GM10248 (cell line): Measurements from ENCODE around the gene HNRNPUL1.

ENCODE experiments used
- CTCF ChIA-PET: fragments of 300-600 bp; sonication (Branson Sonifier 250); formaldehyde crosslinking; extraction: SDS; loops from one replicate; lab custom pipeline; 2021; ENCODE audit warnings: antibody characterized with exemption; lab: Yijun Ruan, JAX
- POLR2A ChIA-PET: fragments of 350-650 bp; sonication (Branson Sonifier 250); formaldehyde crosslinking; extraction: SDS; loops from one replicate; lab custom pipeline; 2020; ENCODE audit warnings: antibody characterized with exemption; lab: Yijun Ruan, JAX
- DNase-seq: peaks from one replicate; pipeline ENCODE4 v3.0.0; 2012; ENCODE audit errors: extremely low spot score
- CTCF ChIP-seq: IDR thresholded peaks from 2 replicates; pipeline ENCODE4 v1.5.1; 2012; ENCODE audit warnings: mild to moderate bottlenecking, low read depth; ENCODE audit errors: extremely low read depth, missing control alignments, control extremely low read depth

Gene HNRNPUL1

GRCh38 chr19:41330481-41330880 lies 66.3 kb downstream of the HNRNPUL1 start:
- CTCF ChIA-PET = no interaction called here
- no peak for DNase-seq
- no peak for TF ChIP-seq CTCF
- POLR2A ChIA-PET = no interaction called here

- DNase-seq = no peak
- no peak for TF ChIP-seq CTCF
- CTCF ChIA-PET = interaction anchor here (4.6 kb wide), 1 partner anchor 21 kb away, joined by 18 read pairs; no protein-coding TSS in a partner anchor
Measured at GRCh38 chr19:41330946-41331678, 66.9 kb downstream of the HNRNPUL1 start.

GRCh38 chr19:41332000-41332399 lies 67.8 kb downstream of the HNRNPUL1 start:
- ChIA-PET CTCF (interaction anchor here (4.6 kb wide), 1 partner anchor 20 kb away, joined by 18 read pairs; no protein-coding TSS in a partner anchor), POLR2A (no interaction called here)
- no peak for TF ChIP-seq CTCF
- DNase-seq = no peak

More at GRCh38 chr19:41330946-41331678, 66.9 kb downstream of the HNRNPUL1 start:
- POLR2A ChIA-PET = no interaction called here

- TF ChIP-seq CTCF = no peak
- CTCF ChIA-PET = interaction anchor here (4.6 kb wide), 1 partner anchor 20 kb away, joined by 18 read pairs; no protein-coding TSS in a partner anchor
- DNase-seq = no peak
- POLR2A ChIA-PET = no interaction called here
Measured at GRCh38 chr19:41332468-41332867, 68.3 kb downstream of the HNRNPUL1 start.

GRCh38 chr19:41334793-41335192 lies 70.6 kb downstream of the HNRNPUL1 start:
- ChIA-PET POLR2A (interaction anchor here (1.2 kb wide), 1 partner anchor 32 kb away, joined by 3 read pairs; no protein-coding TSS in a partner anchor), CTCF (interaction anchor here (1.0 to 4.6 kb wide), 5 partner anchors 12 to 236 kb away, joined by 3 to 18 read pairs (median 4); no protein-coding TSS in a partner anchor)
- DNase-seq = no peak
- no peak for TF ChIP-seq CTCF

- TF ChIP-seq CTCF = no peak
- no peak for DNase-seq
- CTCF ChIA-PET = interaction anchor here (1.0 to 4.6 kb wide), 5 partner anchors 8 to 27 kb away, joined by 4 to 18 read pairs (median 7); no protein-coding TSS in a partner anchor
- POLR2A ChIA-PET = interaction anchor here (1.2 to 1.5 kb wide), 2 partner anchors 8 to 33 kb away, joined by 3 to 6 read pairs; no protein-coding TSS in a partner anchor
Measured at GRCh38 chr19:41335467-41335866, 71.3 kb downstream of the HNRNPUL1 start.
